Neuronal stem cell (in vitro differentiated cells): ENCODE data around the gene MUC4.

Experiments used
- DNase-seq: peaks from one replicate; pipeline ENCODE4 v3.0.0-alpha.2; 2013; ENCODE audit warnings: low spot score
- H2AFZ ChIP-seq: one replicate; pipeline ENCODE4 v1.6.1; 2013; ENCODE audit warnings: mild to moderate bottlenecking, low read length, inconsistent platforms
- H2AK5ac ChIP-seq: 2 replicates; pipeline ENCODE4 v1.6.1; 2013; ENCODE audit warnings: low read depth, mild to moderate bottlenecking, inconsistent platforms, low read length, moderate library complexity, mixed read lengths
- H2BK120ac ChIP-seq: 2 replicates; pipeline ENCODE4 v1.6.1; 2013; ENCODE audit warnings: low read depth, mild to moderate bottlenecking, inconsistent platforms, low read length, moderate library complexity, mixed read lengths
- H2BK12ac ChIP-seq: one replicate; pipeline ENCODE4 v1.6.1; 2013; ENCODE audit warnings: low read length, inconsistent platforms
- H2BK15ac ChIP-seq: 2 replicates; pipeline ENCODE4 v1.6.1; 2013; ENCODE audit warnings: mild to moderate bottlenecking, low read length, inconsistent platforms, mixed read lengths
- H2BK5ac ChIP-seq: one replicate; pipeline ENCODE4 v1.6.1; 2013; ENCODE audit warnings: inconsistent platforms, mild to moderate bottlenecking, low read length, moderate library complexity
- H3K14ac ChIP-seq: one replicate; pipeline ENCODE4 v1.6.1; 2013; ENCODE audit warnings: low read length, inconsistent platforms
- H3K18ac ChIP-seq: 2 replicates; pipeline ENCODE4 v1.6.1; 2013; ENCODE audit warnings: low read length, inconsistent platforms
- H3K23ac ChIP-seq: 2 replicates; pipeline ENCODE4 v1.6.1; 2013; ENCODE audit warnings: low read depth, mild to moderate bottlenecking, mixed read lengths, low read length, inconsistent platforms; ENCODE audit not compliant: poor library complexity
- H3K27ac ChIP-seq: replicated peaks from 3 replicates; pipeline ENCODE4 v1.5.1; 2013; ENCODE audit warnings: low read length, inconsistent platforms
- H3K27me3 ChIP-seq, 3 experiments: 2 replicates each; pipeline ENCODE4 v1.6.1; 2013; ENCODE audit warnings: low read length in 3 of 3, mild to moderate bottlenecking in 2 of 3, inconsistent platforms in 1 of 3, low read depth in 1 of 3, mixed read lengths in 1 of 3, moderate library complexity in 1 of 3; ENCODE audit not compliant: control insufficient read depth in 3 of 3, insufficient read depth in 3 of 3
- H3K36me3 ChIP-seq, 2 donors: replicated peaks in 1 of 2; 2 replicates each; pipeline ENCODE4 v1.6.1; 2013; ENCODE audit warnings: low read length in 2 of 2; ENCODE audit not compliant: control insufficient read depth in 2 of 2, insufficient read depth in 2 of 2
- H3K4ac ChIP-seq: 2 replicates; pipeline ENCODE4 v1.6.1; 2013; ENCODE audit warnings: inconsistent platforms, mild to moderate bottlenecking, low read length, moderate library complexity
- H3K4me1 ChIP-seq, 2 donors: 1 replicate in 1 of 2; 2 replicates in 1 of 2; pipeline ENCODE4 v1.6.1; 2013; ENCODE audit warnings: low read length in 2 of 2, low read depth in 1 of 2; ENCODE audit not compliant: control insufficient read depth in 2 of 2, insufficient read depth in 1 of 2
- H3K4me2 ChIP-seq: one replicate; pipeline ENCODE4 v1.6.1; 2013; ENCODE audit warnings: mild to moderate bottlenecking, low read length, inconsistent platforms; ENCODE audit not compliant: insufficient read depth, poor library complexity, severe bottlenecking
- H3K4me3 ChIP-seq, 2 donors: 2 replicates each; pipeline ENCODE4 v1.5.1; 2013; ENCODE audit warnings: low read length in 2 of 2, mild to moderate bottlenecking in 2 of 2, inconsistent platforms in 1 of 2, moderate library complexity in 1 of 2
- H3K79me1 ChIP-seq: one replicate; pipeline ENCODE4 v1.6.1; 2013; ENCODE audit warnings: low read depth, mild to moderate bottlenecking, inconsistent platforms, low read length, moderate library complexity
- H3K9ac ChIP-seq: one replicate; pipeline ENCODE4 v1.6.1; 2013; ENCODE audit warnings: mild to moderate bottlenecking, low read depth, low read length, inconsistent platforms; ENCODE audit not compliant: poor library complexity
- H3K9me3 ChIP-seq, 2 donors: replicated peaks in 1 of 2; 2 replicates each; pipeline versions ENCODE3 to v1.6.1; 2013; ENCODE audit warnings: low read length in 2 of 2, mild to moderate bottlenecking in 2 of 2, inconsistent platforms in 1 of 2, low read depth in 1 of 2, mixed read lengths in 1 of 2, moderate library complexity in 1 of 2; ENCODE audit not compliant: control insufficient read depth in 2 of 2, insufficient read depth in 1 of 2
- H4K8ac ChIP-seq: one replicate; pipeline ENCODE4 v1.6.1; 2013; ENCODE audit warnings: low read depth, mild to moderate bottlenecking, inconsistent platforms, low read length, moderate library complexity
- H4K91ac ChIP-seq: one replicate; pipeline ENCODE4 v1.6.1; 2013; ENCODE audit warnings: low read length, low read depth, mild to moderate bottlenecking, inconsistent platforms; ENCODE audit not compliant: poor library complexity
- WGBS, 2 donors: extraction: QIAGEN DNeasy Blood & Tissue Kit; methylation state at CpG; one replicate each; pipeline ENCODE4 v1.1.7; 2013; ENCODE audit warnings: missing lambda C conversion rate in 2 of 2, mixed read lengths in 1 of 2; ENCODE audit not compliant: insufficient read length in 2 of 2, insufficient replicate concordance in 1 of 2; ENCODE audit errors: extremely low coverage in 2 of 2; 5-methylcytosine and 5-hydroxymethylcytosine counted together

Gene MUC4

DNA sequence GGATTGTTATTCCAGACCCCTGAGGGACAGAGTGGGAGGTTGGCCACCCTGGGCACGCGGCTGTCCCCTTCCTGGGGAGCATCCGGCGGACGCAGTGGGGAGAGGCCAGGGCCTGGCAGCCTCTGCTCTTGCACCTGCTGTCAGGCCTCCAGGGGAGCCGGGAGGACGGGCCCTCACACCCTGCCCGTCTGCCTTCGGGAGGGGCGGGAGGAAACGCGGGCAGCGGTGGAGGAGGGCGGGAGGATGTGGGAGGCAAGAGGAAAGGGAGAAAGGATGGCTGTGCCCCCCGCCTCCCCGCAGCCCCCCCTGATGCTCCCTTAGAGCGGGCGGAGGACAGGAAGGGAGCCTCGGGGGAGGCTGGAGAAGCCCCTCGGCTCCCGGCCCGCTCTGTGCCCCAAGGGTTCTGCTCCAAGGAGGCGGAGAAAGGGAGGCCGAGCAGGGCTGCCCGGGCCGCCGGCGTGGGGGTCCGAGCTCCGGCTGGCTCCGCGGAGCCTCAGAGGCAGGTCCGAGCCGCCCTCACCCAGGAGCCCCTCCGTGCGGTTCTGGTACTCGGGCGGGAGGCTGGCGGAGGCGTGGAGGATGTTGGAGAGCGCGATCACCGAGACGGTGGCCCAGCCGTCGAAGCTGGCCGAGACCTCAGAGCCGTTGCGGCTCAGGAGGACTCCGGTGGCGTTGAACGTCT, 50.0 kb downstream of the MUC4 start:
- DNase-seq, result no peak
- Histone ChIP-seq H2AFZ (no peak overlapping the region), H3K18ac (peak overlapping the region; percentile 64), H3K4me3 (no peak overlapping the region), H2BK120ac (no peak overlapping the region), H4K91ac (no peak overlapping the region), H3K4ac (no peak overlapping the region), H2BK12ac (no peak overlapping the region), H2AK5ac (peak overlapping the region; percentile 60), H2BK15ac (peak overlapping the region; percentile 9), H3K14ac (no peak overlapping the region), H2BK5ac (no peak overlapping the region), H3K27ac (no peak overlapping the region), H3K36me3 (no peaks in the 10 kb centered on the region), H4K8ac (no peak overlapping the region), H3K79me1 (peaks cover 2% of the 10 kb centered on the region), H3K9me3 (no peaks in the 10 kb centered on the region), H3K4me1 (peaks cover 0 to 2% of the 10 kb centered on the region in 2 donors), H3K9ac (no peak overlapping the region), H3K4me2 (peak overlapping the region; percentile 18), H3K27me3 (peaks cover 0 to 18% (median 0%) of the 10 kb centered on the region in 3 experiments), H3K23ac (no peak overlapping the region)
- WGBS, 2 donors, result no CpG with 5 or more reads among the region's 52 CpGs

DNA sequence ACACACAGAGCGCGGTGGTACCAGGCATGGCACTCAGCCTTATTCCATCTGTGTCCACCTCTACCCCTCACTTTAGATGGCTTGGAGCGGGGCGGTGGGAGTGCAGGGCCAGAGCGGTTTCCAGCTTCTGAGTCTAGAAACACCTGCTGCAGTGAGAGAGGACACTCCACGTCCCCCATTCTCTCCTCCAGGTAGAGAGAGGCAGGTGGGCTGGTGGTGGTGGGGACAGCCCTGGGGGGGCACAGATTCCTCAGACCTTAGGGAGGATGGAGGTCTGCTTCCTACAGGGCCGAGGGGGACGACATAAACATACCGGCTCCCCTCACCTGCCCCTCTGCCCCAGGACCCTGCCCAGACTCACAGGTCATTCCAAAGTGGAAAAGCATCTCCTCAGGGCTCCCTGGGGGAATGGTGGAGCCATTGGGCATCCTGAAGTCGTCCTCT, 50.6 kb downstream of the MUC4 start:
- Histone ChIP-seq H3K23ac (no peak overlapping the region), H2BK15ac (peak overlapping the region; percentile 9), H3K27me3 (peaks cover 0 to 21% (median 0%) of the 10 kb centered on the region in 3 experiments), H4K8ac (no peak overlapping the region), H3K36me3 (no peaks in the 10 kb centered on the region), H2BK12ac (peak overlapping the region; percentile 16), H3K79me1 (peaks cover 2% of the 10 kb centered on the region), H3K27ac (no peak overlapping the region), H3K4ac (no peak overlapping the region), H3K4me3 (no peak overlapping the region), H3K4me2 (no peak overlapping the region), H3K4me1 (peaks cover 0 to 2% of the 10 kb centered on the region in 2 donors), H2AFZ (no peak overlapping the region), H2BK120ac (no peak overlapping the region), H4K91ac (no peak overlapping the region), H3K9ac (no peak overlapping the region), H3K18ac (no peak overlapping the region), H3K9me3 (no peaks in the 10 kb centered on the region), H3K14ac (peak overlapping the region; percentile 61), H2BK5ac (no peak overlapping the region), H2AK5ac (peak overlapping the region; percentile 60)
- WGBS, 2 donors, result no CpG with 5 or more reads among the region's 10 CpGs
- DNase-seq, result no peak

DNA sequence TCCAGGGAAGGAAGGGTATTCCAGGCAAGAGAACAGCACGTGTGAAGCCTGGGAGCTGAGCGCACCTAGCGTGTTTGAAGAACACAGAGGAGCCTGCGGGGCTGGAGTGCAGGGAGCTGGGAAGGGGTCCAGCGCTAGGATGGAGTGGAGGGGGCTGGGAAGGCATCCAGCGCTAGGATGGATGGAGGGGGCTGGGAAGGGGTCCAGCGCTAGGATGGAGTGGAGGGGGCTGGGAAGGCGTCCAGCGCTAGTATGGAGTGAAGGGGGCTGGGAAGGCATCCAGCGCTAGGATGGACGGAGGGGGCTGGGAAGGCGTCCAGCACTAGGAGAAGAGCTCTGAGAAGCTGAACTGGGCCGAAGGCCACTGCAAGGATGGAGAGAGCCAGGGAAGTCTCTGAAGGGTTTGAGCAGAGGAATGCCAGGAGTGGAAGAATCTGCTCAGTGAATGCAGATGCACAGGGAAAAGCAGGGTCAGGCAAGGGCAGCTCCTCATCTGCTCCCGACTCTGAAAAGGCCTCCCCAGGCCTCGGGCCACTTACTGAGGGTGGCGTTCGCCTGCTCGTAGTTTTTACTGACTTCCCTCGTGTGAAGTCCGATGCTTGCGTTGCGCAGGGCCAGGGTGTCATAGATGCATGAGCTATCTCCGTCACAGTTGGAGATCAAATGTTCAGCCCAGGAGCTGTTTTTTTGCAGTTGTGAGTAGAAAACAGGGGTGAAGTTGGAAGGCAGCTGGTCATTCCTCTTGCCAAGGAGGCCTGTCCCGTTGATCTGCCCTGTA, 51.2 kb downstream of the MUC4 start:
- Histone ChIP-seq H3K18ac (no peak overlapping the region), H2BK5ac (no peak overlapping the region), H3K4me3 (no peak overlapping the region), H3K9me3 (no peaks in the 10 kb centered on the region), H3K27ac (no peak overlapping the region), H3K23ac (no peak overlapping the region), H3K4me1 (peaks cover 0 to 3% of the 10 kb centered on the region in 2 donors), H2BK15ac (no peak overlapping the region), H3K4me2 (no peak overlapping the region), H2BK12ac (no peak overlapping the region), H3K36me3 (no peaks in the 10 kb centered on the region), H2AK5ac (no peak overlapping the region), H3K14ac (peak overlapping the region; percentile 61), H4K91ac (no peak overlapping the region), H3K27me3 (peaks cover 0 to 25% (median 0%) of the 10 kb centered on the region in 3 experiments), H3K4ac (no peak overlapping the region), H2AFZ (no peak overlapping the region), H4K8ac (no peak overlapping the region), H2BK120ac (no peak overlapping the region), H3K79me1 (peaks cover 2% of the 10 kb centered on the region), H3K9ac (no peak overlapping the region)
- no peak for DNase-seq
- no CpG with 5 or more reads among the region's 24 CpGs for WGBS, 2 donors

DNA sequence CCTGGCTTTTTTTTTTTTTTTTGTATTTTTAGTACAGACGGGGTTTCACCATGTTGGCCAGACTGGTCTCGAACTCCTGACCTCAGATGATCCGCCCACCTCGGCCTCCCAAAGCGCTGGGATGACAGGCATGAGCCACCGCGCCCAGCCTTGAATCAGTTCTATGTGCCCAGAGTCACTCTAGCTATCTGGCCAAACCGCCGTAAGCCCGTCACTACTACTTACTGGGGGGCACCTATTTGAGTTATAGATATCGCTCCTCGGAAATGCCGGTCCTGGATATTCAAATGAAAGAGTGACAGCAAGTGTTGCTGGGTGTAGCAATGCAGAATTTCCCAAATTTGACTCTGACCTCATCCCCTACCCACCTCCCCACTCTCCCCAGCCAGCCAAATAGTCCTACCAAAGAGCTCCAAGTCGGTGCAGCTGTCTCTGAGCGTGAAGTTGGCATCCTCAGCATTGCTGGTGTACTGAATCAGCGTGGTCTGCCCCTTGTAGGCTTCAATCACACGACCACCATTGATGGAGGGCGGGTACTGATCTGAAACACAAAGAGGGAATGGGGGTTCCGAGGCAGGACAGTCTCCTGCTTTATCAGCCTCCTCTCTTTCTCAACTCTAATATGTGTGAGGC, 52.9 kb downstream of the MUC4 start:
- H2BK12ac ChIP-seq, result no peak overlapping the region
- H3K9me3 ChIP-seq, result no peaks in the 10 kb centered on the region
- no peak overlapping the region for H3K27ac ChIP-seq
- H3K9ac ChIP-seq, result no peak overlapping the region
- no peak overlapping the region for H2AFZ ChIP-seq
- H2AK5ac ChIP-seq, result no peak overlapping the region
- no peak overlapping the region for H3K14ac ChIP-seq
- WGBS, 2 donors, result no CpG with 5 or more reads among the region's 19 CpGs
- H3K4me2 ChIP-seq, result no peak overlapping the region
- peaks cover 0 to 3% of the 10 kb centered on the region in 2 donors for H3K4me1 ChIP-seq
- peak overlapping the region; percentile 17 for H3K18ac ChIP-seq
- no peak overlapping the region for H2BK5ac ChIP-seq
- peaks cover 2% of the 10 kb centered on the region for H3K79me1 ChIP-seq
- no peak overlapping the region for H3K4me3 ChIP-seq
- H3K36me3 ChIP-seq, result no peaks in the 10 kb centered on the region
- no peak overlapping the region for H3K23ac ChIP-seq
- no peak overlapping the region for H2BK120ac ChIP-seq
- no peak overlapping the region for H4K8ac ChIP-seq
- H2BK15ac ChIP-seq, result no peak overlapping the region
- no peak for DNase-seq
- H3K4ac ChIP-seq, result no peak overlapping the region
- peaks cover 0 to 23% (median 0%) of the 10 kb centered on the region in 3 experiments for H3K27me3 ChIP-seq
- H4K91ac ChIP-seq, result no peak overlapping the region
